ENCODE measurements around the gene SPTB.

The SPTB gene

DNA sequence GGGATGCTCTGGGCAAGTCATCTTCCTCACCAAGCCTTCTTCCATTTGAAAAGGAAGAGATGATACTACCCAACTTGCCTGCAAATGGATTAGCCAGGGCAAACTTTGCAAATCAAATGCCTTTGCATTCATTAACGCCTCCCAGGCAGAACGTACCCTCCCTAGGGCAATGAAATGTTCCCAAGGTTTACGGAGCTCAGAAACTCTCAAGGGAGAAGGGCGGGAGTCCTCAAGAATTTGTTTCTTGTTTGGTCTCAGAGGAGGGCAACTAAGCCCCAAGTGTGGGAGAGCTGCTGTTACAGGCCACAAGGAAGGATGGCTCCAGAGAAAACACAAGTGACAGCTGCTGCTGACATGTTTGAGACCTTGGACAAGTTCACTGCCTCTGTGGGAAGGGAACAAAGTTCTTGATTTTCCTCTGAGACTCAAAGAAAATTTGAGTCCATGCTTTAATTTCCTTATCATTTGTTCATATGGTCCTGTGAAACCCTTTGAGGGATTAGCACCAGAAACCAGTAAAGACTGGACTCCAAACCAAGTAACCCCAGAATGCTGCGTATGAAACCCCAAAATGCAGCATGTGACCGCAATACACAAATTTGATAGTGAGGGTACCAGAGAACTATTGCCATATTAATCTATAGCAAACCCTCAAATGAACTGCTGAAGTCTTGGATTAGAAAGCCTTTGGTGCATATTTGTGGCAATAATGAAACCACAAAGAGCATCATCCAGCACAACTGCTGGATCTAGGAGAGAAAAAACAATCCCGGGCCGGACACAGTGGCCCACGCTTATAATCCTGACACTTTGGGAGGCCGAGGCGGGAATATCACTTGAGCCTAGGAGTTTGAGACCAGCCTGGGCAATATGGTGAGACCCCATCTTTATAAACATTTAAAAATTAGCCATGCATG lies 22.9 kb downstream of the SPTB start:
- no peaks in the 10 kb centered on the region for H3K9me3 ChIP-seq (ENCODE audit: control insufficient read depth in 5 of 5, low read length in 5 of 5)
- H3K4me3 ChIP-seq (ENCODE audit: low read depth in 1 of 5, low read length in 5 of 5) = no peak overlapping the region
- H3K36me3 ChIP-seq (ENCODE audit: control insufficient read depth in 5 of 5, insufficient read depth in 5 of 5, low read length in 5 of 5) = no peaks in the 10 kb centered on the region
- H3K4me1 ChIP-seq (ENCODE audit: control insufficient read depth in 5 of 5, insufficient read depth in 5 of 5, low read length in 5 of 5) = no peaks in the 10 kb centered on the region
- no peak overlapping the region for H3K9ac ChIP-seq (ENCODE audit: low read length in 5 of 5)
- no peak overlapping the region for H3K27ac ChIP-seq (ENCODE audit: low read depth, low read length)
- peaks cover 0 to 4% (median 2%) of the 10 kb centered on the region in 5 donors for H3K27me3 ChIP-seq (ENCODE audit: control insufficient read depth in 5 of 5, insufficient read depth in 4 of 5, low read length in 5 of 5)

GRCh38 chr14:64855721-64856528 lies 23.8 kb downstream of the SPTB start:
- Histone ChIP-seq H3K4me1 (ENCODE audit: control insufficient read depth in 5 of 5, insufficient read depth in 5 of 5, low read length in 5 of 5) (no peaks in the 10 kb centered on the region), H3K9ac (ENCODE audit: low read length in 5 of 5) (no peak overlapping the region), H3K27ac (ENCODE audit: low read depth, low read length) (no peak overlapping the region), H3K4me3 (ENCODE audit: low read depth in 1 of 5, low read length in 5 of 5) (no peak overlapping the region), H3K27me3 (ENCODE audit: control insufficient read depth in 5 of 5, insufficient read depth in 4 of 5, low read length in 5 of 5) (peaks cover 0 to 4% (median 2%) of the 10 kb centered on the region in 5 donors), H3K9me3 (ENCODE audit: control insufficient read depth in 5 of 5, low read length in 5 of 5) (no peaks in the 10 kb centered on the region), H3K36me3 (ENCODE audit: control insufficient read depth in 5 of 5, insufficient read depth in 5 of 5, low read length in 5 of 5) (no peaks in the 10 kb centered on the region)

GRCh38 chr14:64850369-64851137 lies 29.2 kb downstream of the SPTB start:
- Histone ChIP-seq H3K9ac (ENCODE audit: low read length in 5 of 5) (no peak overlapping the region), H3K9me3 (ENCODE audit: control insufficient read depth in 5 of 5, low read length in 5 of 5) (no peaks in the 10 kb centered on the region), H3K4me3 (ENCODE audit: low read depth in 1 of 5, low read length in 5 of 5) (no peak overlapping the region), H3K27me3 (ENCODE audit: control insufficient read depth in 5 of 5, insufficient read depth in 4 of 5, low read length in 5 of 5) (peaks cover 0 to 4% (median 0%) of the 10 kb centered on the region in 5 donors), H3K4me1 (ENCODE audit: control insufficient read depth in 5 of 5, insufficient read depth in 5 of 5, low read length in 5 of 5) (no peaks in the 10 kb centered on the region), H3K27ac (ENCODE audit: low read depth, low read length) (no peak overlapping the region), H3K36me3 (ENCODE audit: control insufficient read depth in 5 of 5, insufficient read depth in 5 of 5, low read length in 5 of 5) (no peaks in the 10 kb centered on the region)

GRCh38 chr14:64849940-64850339 lies 29.8 kb downstream of the SPTB start:
- Histone ChIP-seq H3K9me3 (ENCODE audit: control insufficient read depth in 5 of 5, low read length in 5 of 5) (no peaks in the 10 kb centered on the region), H3K9ac (ENCODE audit: low read length in 5 of 5) (no peak overlapping the region), H3K27ac (ENCODE audit: low read depth, low read length) (no peak overlapping the region), H3K4me3 (ENCODE audit: low read depth in 1 of 5, low read length in 5 of 5) (no peak overlapping the region), H3K36me3 (ENCODE audit: control insufficient read depth in 5 of 5, insufficient read depth in 5 of 5, low read length in 5 of 5) (no peaks in the 10 kb centered on the region), H3K4me1 (ENCODE audit: control insufficient read depth in 5 of 5, insufficient read depth in 5 of 5, low read length in 5 of 5) (no peaks in the 10 kb centered on the region), H3K27me3 (ENCODE audit: control insufficient read depth in 5 of 5, insufficient read depth in 4 of 5, low read length in 5 of 5) (peaks cover 0 to 4% (median 0%) of the 10 kb centered on the region in 5 donors)

DNA sequence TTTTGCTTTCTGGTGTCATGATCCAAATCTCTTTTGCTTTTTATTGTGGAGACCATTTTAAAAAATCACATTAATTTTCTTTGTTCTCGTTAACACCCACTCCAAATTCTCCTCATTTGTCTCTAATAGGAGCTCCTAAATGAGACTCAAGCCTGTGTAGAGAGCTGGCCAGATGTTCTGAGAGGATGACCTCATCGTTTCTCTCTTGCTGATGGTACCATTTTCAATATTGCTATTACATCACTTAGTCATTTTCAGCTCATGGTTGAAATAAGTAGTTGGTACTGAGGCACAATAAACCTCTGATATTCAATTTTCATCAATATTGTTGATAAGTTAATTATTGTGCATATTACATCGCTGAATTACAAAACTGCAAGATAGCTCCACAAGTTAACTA lies 31.5 kb downstream of the SPTB start:
- Histone ChIP-seq H3K27me3 (ENCODE audit: control insufficient read depth in 5 of 5, insufficient read depth in 4 of 5, low read length in 5 of 5) (peaks cover 0 to 8% (median 0%) of the 10 kb centered on the region in 5 donors), H3K27ac (ENCODE audit: low read depth, low read length) (no peak overlapping the region), H3K36me3 (ENCODE audit: control insufficient read depth in 5 of 5, insufficient read depth in 5 of 5, low read length in 5 of 5) (no peaks in the 10 kb centered on the region), H3K9me3 (ENCODE audit: control insufficient read depth in 5 of 5, low read length in 5 of 5) (no peaks in the 10 kb centered on the region), H3K4me1 (ENCODE audit: control insufficient read depth in 5 of 5, insufficient read depth in 5 of 5, low read length in 5 of 5) (no peaks in the 10 kb centered on the region), H3K9ac (ENCODE audit: low read length in 5 of 5) (no peak overlapping the region), H3K4me3 (ENCODE audit: low read depth in 1 of 5, low read length in 5 of 5) (no peak overlapping the region)

DNA sequence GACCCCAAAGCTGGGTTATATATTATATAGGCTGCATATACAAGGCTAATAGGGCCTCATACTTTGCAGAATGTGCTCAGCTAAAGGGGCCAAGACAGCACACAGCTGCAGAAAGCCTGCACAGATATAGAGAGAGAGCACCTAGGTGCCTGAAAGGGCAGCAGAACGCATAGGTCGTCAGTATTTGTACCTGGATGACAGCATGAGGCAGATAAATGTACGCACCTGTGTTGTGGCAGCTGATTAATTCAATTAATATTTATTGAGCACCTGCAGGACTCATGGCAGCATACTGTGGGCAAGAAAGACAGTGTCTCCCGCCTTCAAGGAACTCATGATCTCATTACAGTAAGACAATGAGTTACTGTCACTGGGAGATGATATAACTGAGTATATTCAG lies 33.4 kb downstream of the SPTB start:
- Histone ChIP-seq H3K27ac (ENCODE audit: low read depth, low read length) (no peak overlapping the region), H3K36me3 (ENCODE audit: control insufficient read depth in 5 of 5, insufficient read depth in 5 of 5, low read length in 5 of 5) (no peaks in the 10 kb centered on the region), H3K4me3 (ENCODE audit: low read depth in 1 of 5, low read length in 5 of 5) (no peak overlapping the region), H3K27me3 (ENCODE audit: control insufficient read depth in 5 of 5, insufficient read depth in 4 of 5, low read length in 5 of 5) (peaks cover 0 to 8% (median 0%) of the 10 kb centered on the region in 5 donors), H3K9me3 (ENCODE audit: control insufficient read depth in 5 of 5, low read length in 5 of 5) (no peaks in the 10 kb centered on the region), H3K9ac (ENCODE audit: low read length in 5 of 5) (no peak overlapping the region), H3K4me1 (ENCODE audit: control insufficient read depth in 5 of 5, insufficient read depth in 5 of 5, low read length in 5 of 5) (peaks cover 0 to 5% (median 0%) of the 10 kb centered on the region in 5 donors)

- Histone ChIP-seq H3K4me1 (ENCODE audit: control insufficient read depth in 5 of 5, insufficient read depth in 5 of 5, low read length in 5 of 5) (peaks cover 0 to 9% (median 0%) of the 10 kb centered on the region in 5 donors), H3K27me3 (ENCODE audit: control insufficient read depth in 5 of 5, insufficient read depth in 4 of 5, low read length in 5 of 5) (peaks cover 0 to 8% (median 0%) of the 10 kb centered on the region in 5 donors), H3K4me3 (ENCODE audit: low read depth in 1 of 5, low read length in 5 of 5) (no peak overlapping the region), H3K9ac (ENCODE audit: low read length in 5 of 5) (no peak overlapping the region), H3K27ac (ENCODE audit: low read depth, low read length) (no peak overlapping the region), H3K9me3 (ENCODE audit: control insufficient read depth in 5 of 5, low read length in 5 of 5) (no peaks in the 10 kb centered on the region), H3K36me3 (ENCODE audit: control insufficient read depth in 5 of 5, insufficient read depth in 5 of 5, low read length in 5 of 5) (no peaks in the 10 kb centered on the region)
Observed at GRCh38 chr14:64845878-64846277, 33.8 kb downstream of the SPTB start.

GRCh38 chr14:64844969-64845536 lies 34.7 kb downstream of the SPTB start:
- Histone ChIP-seq H3K27me3 (ENCODE audit: control insufficient read depth in 5 of 5, insufficient read depth in 4 of 5, low read length in 5 of 5) (peaks cover 0 to 8% (median 0%) of the 10 kb centered on the region in 5 donors), H3K9ac (ENCODE audit: low read length in 5 of 5) (no peak overlapping the region), H3K9me3 (ENCODE audit: control insufficient read depth in 5 of 5, low read length in 5 of 5) (no peaks in the 10 kb centered on the region), H3K27ac (ENCODE audit: low read depth, low read length) (no peak overlapping the region), H3K4me1 (ENCODE audit: control insufficient read depth in 5 of 5, insufficient read depth in 5 of 5, low read length in 5 of 5) (peaks cover 0 to 9% (median 0%) of the 10 kb centered on the region in 5 donors), H3K36me3 (ENCODE audit: control insufficient read depth in 5 of 5, insufficient read depth in 5 of 5, low read length in 5 of 5) (no peaks in the 10 kb centered on the region), H3K4me3 (ENCODE audit: low read depth in 1 of 5, low read length in 5 of 5) (no peak overlapping the region)

- Histone ChIP-seq H3K9me3 (ENCODE audit: control insufficient read depth in 5 of 5, low read length in 5 of 5) (no peaks in the 10 kb centered on the region), H3K36me3 (ENCODE audit: control insufficient read depth in 5 of 5, insufficient read depth in 5 of 5, low read length in 5 of 5) (no peaks in the 10 kb centered on the region), H3K9ac (ENCODE audit: low read length in 5 of 5) (no peak overlapping the region), H3K27ac (ENCODE audit: low read depth, low read length) (no peak overlapping the region), H3K27me3 (ENCODE audit: control insufficient read depth in 5 of 5, insufficient read depth in 4 of 5, low read length in 5 of 5) (peaks cover 0 to 8% (median 0%) of the 10 kb centered on the region in 5 donors), H3K4me3 (ENCODE audit: low read depth in 1 of 5, low read length in 5 of 5) (no peak overlapping the region), H3K4me1 (ENCODE audit: control insufficient read depth in 5 of 5, insufficient read depth in 5 of 5, low read length in 5 of 5) (peaks cover 0 to 9% (median 0%) of the 10 kb centered on the region in 5 donors)
Observed at GRCh38 chr14:64844272-64844671, 35.4 kb downstream of the SPTB start.
